ENCODE measurements around the gene IL31. TPM values are rescaled to one million over a fixed set of nuclear protein-coding genes. Genes with fewer than 3 reads are reported as not detected.

The IL31 gene
- total and polyA plus RNA-seq, 2 of the 4 experiments (the other 2 are of a cell fraction): not detected

- no peak overlapping the region for H3K23ac ChIP-seq (ENCODE audit: low read depth, low read length)
- intact Hi-C loops (cut with micrococcal nuclease) (no loop called here), in situ Hi-C loops (cut with MboI; ENCODE audit: low sequenced_read_pairs) (no loop called here), dilution Hi-C loops (cut with HindIII; ENCODE audit: low sequenced_read_pairs, unreplicated experiment) (no loop called here)
- H3K27ac ChIP-seq (ENCODE audit: insufficient read depth, low read length): no peak overlapping the region
- no peak overlapping the region for H2BK5ac ChIP-seq (ENCODE audit: low read depth, low read length, poor library complexity, severe bottlenecking)
- no peak overlapping the region for H3K9ac ChIP-seq (ENCODE audit: low read depth, low read length)
- no peak overlapping the region for H4K5ac ChIP-seq (ENCODE audit: low read depth, low read length)
- H3K9me3 ChIP-seq (ENCODE audit: control insufficient read depth, insufficient read depth, low read length): peaks cover 2% of the 10 kb centered on the region; the same call in 1 of the 2 replicates
- H4K91ac ChIP-seq (ENCODE audit: insufficient read depth, low read depth, low read length): no peak overlapping the region
- POLR2A ChIA-PET (ENCODE audit: unreplicated experiment): no interaction called here
- H3K36me3 ChIP-seq (ENCODE audit: control insufficient read depth, insufficient read depth, low read length): no peaks in the 10 kb centered on the region
- 0 out of 2 replicates have a peak, but pooled peaks cover 4% of the 10 kb centered on the region for H3K9me1 ChIP-seq (ENCODE audit: insufficient read depth, low read length)
- H3K18ac ChIP-seq (ENCODE audit: low read depth, low read length): no peak overlapping the region
- peak overlapping the region; percentile 56; the same call in 1 of the 2 replicates for H2BK120ac ChIP-seq (ENCODE audit: low read depth, low read length)
- peak overlapping the region; percentile 43 for H2AFZ ChIP-seq (replicated peaks; ENCODE audit: low read length, poor library complexity)
- no peak overlapping the region for H3K56ac ChIP-seq (ENCODE audit: extremely low read depth, insufficient read depth, low read length)
- DNase-seq: no peak
- H2AK5ac ChIP-seq (ENCODE audit: low read depth, low read length): peak overlapping the region; percentile 38; the same call in 1 of the 2 replicates
- no TSS peak for BruUV-seq (replicated peaks)
- no peak overlapping the region for H3K14ac ChIP-seq (replicated peaks; ENCODE audit: low read depth, low read length)
- H3K4me1 ChIP-seq (ENCODE audit: control insufficient read depth, insufficient read depth, low read length): peaks cover 4% of the 10 kb centered on the region
- CTCF ChIA-PET: no interaction called here
- no peaks in the 10 kb centered on the region for H4K20me1 ChIP-seq (ENCODE audit: insufficient read depth, low read length)
- H3K4ac ChIP-seq (ENCODE audit: low read depth, low read length): no peak overlapping the region
- H2BK20ac ChIP-seq (ENCODE audit: low read depth, low read length): no peak overlapping the region
- no peak overlapping the region for H4K8ac ChIP-seq (ENCODE audit: low read depth in 2 of 2, low read length in 2 of 2)
- ATAC-seq (ENCODE audit: low read depth): no peak
- TF ChIP-seq RCOR1 (IDR thresholded peaks at IDR 0.05; ENCODE audit: insufficient replicate concordance, low read length) (no peak), POLR2A (IDR thresholded peaks at IDR 0.05; ENCODE audit: low read depth, low read length) (no peak), NFE2L2 (IDR thresholded peaks at IDR 0.05; ENCODE audit: low read depth, low read length) (no peak), SMC3 (IDR thresholded peaks at IDR 0.05; ENCODE audit: low read depth, low read length) (no peak)
- WGBS, 2 experiments (ENCODE audit: extremely low coverage in 2 of 2, insufficient read length in 1 of 2): 92% methylated on average over 19 of the region's 29 CpGs; no CpG with 5 or more reads in 1 of the 2 experiments
- no peaks in the 10 kb centered on the region for H3K79me1 ChIP-seq (ENCODE audit: low read depth in 1 of 2, low read length in 2 of 2)
- no peak overlapping the region for H3K4me2 ChIP-seq (ENCODE audit: low read depth, low read length)
- peaks cover 14% of the 10 kb centered on the region for H3K27me3 ChIP-seq (ENCODE audit: control insufficient read depth, insufficient read depth, low read length)
- no peak overlapping the region for H2BK15ac ChIP-seq (ENCODE audit: low read depth, low read length)
- peak overlapping the region; percentile 55 for H2AK9ac ChIP-seq (replicated peaks; ENCODE audit: low read depth, low read length, poor library complexity)
- H3K4me3 ChIP-seq (ENCODE audit: insufficient read depth, low read depth, low read length): no peak overlapping the region
Observed at GRCh38 chr12:122199484-122200355, 25.7 kb upstream of the IL31 start.

Measured in IMR-90 (cell line).